ENCODE data around the gene ID2.

ID2 gene, protein sequence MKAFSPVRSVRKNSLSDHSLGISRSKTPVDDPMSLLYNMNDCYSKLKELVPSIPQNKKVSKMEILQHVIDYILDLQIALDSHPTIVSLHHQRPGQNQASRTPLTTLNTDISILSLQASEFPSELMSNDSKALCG

DNA sequence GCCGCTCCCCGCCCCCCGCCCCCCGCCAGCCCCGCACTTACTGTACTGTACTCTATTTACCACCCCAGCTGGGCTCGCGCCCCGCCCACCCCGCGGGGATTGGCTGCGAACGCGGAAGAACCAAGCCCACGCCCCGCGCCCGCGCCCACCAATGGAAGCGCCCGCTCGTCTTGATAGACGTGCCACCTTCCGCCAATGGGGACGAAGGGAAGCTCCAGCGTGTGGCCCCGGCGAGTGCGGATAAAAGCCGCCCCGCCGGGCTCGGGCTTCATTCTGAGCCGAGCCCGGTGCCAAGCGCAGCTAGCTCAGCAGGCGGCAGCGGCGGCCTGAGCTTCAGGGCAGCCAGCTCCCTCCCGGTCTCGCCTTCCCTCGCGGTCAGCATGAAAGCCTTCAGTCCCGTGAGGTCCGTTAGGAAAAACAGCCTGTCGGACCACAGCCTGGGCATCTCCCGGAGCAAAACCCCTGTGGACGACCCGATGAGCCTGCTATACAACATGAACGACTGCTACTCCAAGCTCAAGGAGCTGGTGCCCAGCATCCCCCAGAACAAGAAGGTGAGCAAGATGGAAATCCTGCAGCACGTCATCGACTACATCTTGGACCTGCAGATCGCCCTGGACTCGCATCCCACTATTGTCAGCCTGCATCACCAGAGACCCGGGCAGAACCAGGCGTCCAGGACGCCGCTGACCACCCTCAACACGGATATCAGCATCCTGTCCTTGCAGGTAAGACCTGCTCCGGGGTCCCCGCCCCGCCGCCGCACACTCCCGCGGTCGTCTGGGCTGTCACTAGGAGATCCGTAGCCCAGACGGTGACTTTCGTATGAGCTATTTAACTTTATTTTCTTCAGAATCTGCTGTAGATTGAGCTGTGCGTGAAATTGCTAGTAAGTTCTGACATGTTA lies at the start of gene ID2:
Gene ID2 (plus strand): TSS at position 271 of the 907 bp plus-strand sequence. CDS start 110 bp downstream, at position 381.
- peak; percentile 99 to 100 for DNase-seq

DNA sequence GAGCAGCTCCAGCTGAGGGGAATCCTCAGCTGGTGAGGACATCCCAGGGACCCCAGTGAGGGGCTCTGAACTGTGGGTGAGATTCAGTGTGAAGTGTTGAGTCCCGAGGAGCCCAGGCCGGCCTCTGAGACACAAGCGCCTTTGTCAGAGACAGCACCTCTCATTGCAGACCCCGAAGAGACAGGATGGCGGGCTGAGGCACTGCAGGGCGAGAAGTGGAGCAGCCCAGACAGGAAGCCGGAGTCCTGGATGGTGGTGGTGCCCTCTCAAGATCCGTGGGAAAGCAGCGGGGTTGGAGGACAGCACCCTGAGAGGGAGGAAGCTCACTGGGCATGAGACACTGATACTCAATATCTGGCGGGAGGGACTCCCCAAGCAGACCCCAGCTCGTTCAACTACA lies 49.1 kb upstream of the ID2 start:
- no peak for DNase-seq

DNA sequence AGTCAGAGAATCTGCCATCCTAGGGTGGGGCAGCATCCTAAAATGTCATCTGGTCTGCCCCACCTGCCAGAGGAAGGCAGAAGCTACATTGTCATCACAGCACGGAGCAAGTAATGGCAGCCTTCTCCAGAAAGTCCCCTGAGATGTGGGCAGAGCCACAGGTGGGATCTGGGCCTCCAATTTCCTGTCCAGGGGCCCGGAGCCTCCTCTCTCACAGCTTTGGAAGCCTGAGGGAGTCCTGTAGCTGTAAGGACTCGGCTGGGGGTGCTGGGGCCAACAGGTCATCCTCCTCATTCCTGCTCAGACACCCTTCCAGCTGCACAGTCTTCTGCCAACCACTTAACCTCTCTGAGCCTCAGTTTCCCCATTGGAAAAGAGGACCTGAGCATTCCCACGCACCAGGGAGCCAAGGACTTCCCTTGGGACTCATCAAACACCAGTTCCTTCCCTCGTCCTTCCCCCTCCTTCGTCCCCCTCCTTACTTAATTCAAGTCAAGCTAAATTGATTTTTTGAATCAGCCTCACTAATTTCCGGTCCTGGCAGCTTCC lies 48.6 kb upstream of the ID2 start:
- no peak for DNase-seq

DNA sequence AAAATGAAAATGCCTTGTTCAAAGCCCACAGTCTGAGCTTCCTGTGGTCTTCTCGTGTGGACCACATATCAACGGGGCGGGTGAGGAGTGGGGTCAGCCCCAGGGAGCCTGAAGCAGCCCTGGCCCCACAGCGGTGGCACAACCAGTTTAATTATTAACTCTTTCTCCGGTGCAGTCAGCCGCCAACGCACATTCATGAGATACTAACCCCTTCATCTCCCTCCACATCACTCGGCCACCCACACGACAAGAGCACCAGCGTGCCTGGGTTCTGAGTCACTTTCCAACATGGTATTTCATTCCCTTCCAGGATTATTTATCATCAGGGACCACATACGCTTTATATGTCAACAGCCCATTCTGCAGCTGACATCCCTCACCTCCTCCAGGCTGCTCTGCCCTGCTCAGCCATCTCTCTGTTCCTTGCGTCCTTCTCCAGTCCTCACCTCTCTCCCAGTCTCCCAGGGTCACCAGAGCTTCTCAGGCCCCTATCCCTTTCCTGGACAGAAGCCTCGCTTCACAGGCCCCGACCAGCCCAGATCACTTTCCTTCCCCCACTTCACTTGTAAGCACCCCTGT lies 48.0 kb upstream of the ID2 start:
- DNase-seq: no peak

DNA sequence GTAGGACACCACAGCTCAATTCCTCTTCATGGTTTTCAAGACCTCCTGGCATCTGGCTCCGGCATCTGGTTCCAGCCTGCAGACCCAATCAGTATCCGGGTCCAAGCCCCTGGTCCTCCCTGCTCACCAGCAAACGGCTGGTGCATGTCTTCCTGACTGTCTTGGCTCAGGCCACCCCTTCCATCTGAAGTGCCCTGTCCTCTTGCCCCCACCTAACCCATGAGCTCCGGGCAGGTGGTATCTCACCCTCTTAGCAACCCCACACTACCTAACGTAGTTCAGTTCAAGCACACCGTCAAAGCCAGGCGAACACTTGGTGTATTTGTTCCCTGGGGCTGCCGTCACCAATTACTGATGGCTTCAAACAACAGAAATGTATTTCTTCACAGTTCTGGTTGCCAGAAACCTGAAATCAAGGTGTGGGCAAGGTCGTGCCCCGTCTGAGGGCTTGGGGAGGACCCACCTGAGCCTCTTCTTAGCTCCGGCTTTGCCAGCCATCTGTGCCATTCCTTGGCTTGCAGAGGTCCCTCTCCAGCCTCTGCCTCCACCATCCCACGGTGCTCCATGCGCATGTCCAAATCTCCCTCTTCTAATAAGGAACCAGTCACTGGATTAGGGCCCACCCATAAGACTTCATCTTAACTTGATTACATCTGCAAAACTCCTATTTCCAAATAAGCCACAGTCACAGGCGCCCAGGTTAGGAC lies 47.2 kb upstream of the ID2 start:
- no peak for DNase-seq

DNA sequence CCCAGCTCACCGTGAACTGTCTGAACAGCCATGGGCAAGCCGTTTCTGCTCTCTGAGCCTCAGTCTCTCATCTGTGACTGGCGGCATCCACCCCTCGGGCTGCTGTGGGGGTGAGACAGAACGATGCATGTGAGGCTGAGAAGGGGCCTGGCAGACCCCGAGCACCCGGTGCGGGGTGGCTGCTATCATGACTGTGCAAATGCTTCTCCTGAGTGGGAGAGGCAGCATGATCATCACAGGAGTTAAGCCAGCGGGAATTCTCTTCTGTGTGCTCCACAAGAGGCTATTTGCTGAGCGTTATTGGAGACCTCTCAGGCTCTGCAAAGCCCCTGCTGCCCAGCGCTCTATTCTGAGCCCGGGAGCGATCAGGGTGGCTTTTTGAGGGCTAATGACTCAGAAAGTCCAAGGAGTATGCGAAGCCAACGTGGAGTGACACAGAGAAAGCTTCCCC lies 45.8 kb upstream of the ID2 start:
- DNase-seq: no peak

DNA sequence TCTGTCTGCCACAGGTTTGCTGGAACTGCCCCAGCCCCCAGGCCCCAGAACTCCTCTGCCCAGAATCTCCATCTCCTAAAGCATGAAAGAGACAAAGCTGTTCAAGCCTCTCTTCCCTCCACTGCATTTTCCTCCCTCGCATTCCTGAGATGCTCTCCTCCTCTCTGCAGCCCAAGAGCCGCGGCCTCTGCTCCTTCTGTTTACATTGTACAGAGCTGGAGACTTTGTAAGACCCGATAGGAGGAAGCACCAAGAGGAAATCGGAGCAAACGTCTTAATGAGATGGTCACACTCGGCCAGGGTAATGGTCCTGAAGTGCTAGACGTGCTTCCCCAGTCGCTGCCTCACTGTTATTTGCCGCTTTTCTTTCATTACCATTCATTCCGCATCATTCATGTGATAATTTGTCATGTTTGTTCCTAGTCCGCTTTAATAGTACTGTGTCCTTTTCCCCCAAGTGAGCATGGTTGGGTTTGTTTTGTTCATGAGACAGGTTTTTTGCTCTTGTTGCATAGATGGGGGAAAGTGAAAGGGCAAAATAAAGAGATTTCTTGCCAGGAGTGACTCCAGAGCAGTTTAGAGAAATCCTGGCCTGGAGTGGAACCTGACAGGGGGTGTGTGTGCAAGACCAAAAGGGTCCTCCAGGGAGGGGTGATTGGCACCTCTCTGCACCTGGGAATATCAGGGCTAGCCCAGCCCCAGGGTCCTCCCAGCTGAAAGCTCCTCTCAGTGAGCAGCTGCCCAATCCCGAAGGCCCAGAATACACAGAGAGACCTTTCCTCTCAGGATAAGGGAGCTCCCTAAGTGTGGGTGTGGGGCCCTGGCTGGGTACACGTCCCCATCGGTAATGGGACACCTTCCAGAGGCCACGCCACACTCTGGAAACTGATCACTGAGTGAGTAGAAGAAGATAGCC lies 44.9 kb upstream of the ID2 start:
- DNase-seq: no peak

DNA sequence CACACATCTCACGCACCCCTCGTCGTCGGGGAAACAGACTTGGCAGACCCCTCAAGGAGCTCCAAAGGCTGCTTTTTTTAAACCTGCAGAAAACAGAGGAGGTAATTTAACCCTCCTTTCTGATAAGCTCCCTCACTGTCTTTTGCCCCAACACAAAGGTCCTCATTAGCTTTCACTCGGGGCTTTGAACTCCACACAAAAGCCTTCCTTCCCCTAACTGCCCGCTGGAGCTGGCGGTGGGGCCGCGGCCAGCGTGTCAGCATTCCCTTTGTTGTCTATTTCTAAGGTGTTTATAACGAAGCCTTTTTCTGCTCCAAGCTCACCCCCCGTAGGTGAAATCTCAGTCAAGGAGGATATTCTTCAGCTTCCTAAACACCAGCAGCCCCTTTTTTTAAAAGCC lies 43.5 kb upstream of the ID2 start:
- no peak for DNase-seq

DNA sequence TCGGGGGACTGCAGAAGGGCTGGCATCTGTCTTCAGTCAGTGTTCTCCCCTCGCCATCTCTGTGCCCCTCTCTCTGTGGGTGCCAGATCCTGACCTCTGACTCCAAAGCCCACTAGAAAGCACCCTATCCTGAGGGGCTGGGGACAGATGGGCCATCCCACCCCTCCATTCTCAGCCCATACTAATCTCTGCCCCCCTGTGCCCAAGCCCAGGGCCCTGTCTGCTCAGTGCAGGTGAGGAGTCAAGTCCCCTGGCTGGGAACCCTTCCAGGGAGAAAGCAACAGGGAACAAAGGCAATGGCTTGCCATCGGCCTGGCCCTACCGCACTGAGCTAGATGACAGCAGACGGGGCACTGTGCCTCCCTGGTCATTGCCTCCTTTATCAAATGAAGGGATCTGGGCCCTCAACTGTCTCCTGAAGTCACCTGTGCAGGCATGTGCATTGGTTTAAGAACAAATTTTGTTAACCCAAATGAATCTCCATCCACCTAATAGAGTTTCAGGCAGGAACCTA lies 42.7 kb upstream of the ID2 start:
- DNase-seq: no peak

DNA sequence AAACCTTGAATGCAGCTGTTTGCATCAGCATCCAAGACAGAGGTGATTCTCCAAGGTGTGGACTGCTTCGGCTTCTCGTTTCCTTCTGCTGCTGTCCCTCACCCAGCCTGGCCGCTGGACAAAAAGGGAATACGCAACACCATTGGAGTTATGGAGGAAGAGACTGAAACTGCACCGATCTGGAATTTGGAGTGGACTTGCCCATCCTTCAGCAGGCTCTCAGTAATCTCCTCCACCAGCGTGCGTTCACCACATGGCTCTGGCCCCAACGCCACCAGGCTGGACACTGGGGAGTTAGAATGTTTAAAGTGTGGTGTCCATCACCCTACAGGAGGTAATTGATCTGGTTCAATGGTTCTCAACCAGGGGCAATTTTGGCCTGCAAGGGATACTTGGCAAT lies 41.4 kb upstream of the ID2 start:
- DNase-seq: no peak

DNA sequence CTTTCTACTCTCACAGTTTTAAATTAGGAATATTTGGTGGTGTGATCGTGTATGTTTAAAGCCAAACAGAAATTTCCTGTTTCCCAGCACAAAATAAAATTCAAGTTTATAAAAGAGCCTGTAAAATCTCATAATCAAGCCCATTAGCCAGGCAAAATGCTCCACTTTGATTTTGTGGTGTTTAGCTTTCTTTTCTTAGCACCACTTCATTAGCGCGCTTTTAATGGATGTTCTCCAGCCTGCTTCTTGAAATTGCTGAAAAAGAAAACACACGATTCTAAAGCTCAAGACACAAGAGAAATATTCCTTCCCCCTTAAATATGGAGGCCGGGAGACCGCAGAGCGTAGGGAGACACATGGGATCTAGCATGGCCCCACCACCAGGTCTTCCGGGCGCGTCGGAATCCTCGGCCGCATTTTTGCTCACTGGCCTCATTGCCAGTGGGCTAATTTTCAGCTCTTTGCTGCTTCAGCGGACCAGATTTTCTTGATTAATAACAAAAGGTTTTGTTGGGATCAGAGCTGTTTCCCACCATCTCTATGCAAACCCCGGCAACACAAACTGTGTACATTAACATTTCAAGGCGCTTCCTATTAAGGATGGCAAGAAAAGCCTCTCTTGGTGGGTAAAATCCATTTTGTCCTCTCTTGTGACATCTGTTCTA lies 40.4 kb upstream of the ID2 start:
- no peak for DNase-seq

DNA sequence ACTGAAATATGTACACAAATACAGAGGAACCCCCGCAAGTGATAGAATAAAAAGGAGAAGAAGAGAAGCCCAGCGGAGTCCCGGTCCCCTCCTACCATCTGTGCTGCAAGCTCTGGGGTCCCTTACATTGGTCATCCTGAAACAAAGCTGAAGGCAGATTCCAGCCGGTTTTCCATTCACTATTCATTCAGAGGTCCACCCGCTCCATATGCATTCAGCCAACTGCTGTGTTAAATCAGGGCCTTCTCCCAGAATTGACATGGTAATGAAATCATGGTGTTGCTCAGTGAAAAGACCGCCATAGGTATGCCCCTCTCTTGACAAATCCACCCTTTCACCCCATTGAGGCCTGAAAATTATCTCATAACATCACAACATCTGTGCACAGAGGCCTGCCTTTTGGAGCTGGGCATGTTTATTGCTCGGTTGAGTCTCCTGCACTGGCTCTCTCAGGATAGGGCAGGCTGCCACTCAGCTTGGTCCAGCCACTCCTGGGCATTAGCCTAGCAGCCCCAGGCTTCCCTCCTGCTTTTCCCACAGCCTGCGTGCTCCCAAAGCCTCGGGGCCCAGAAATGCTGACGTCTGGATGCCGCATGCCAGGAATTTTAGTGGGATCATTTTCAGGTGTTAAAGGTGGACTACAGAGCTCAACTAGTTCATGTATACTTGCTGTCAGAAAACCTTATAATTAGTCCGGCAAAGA lies 39.3 kb upstream of the ID2 start:
- no peak for DNase-seq

DNA sequence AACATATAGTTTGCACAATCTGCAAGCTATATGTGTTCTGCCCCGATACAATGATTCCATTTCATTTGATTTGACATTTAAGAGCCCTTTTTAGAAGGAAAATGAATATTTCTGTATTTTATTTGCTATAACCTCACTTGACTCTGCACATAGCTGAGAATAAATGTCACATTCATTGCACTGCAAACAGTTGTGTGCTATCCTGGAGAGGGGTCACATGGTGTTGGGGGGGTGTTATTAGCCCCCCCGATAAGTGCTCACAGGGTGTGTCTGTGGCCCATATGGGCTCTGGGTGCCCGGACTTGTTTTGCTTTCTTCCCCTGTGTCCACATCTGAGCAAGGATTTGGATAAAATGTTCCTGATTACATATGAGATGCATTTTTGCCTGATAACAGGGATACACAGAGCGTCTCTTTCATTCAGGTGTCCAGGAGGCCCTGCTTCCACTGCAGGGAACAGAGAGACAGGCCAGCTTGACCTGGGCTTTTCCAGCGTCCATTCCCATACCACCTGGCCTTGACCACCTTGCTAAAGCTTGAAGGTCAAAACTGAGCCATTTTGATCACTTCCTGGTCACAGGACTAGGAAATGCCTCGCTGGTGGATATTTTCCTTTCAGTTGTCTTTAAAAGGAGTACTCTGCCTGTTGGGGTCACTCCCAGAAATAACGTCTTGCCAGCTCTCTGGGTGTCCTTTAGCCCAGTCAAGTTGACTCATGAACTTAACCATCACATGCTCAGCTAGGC lies 38.4 kb upstream of the ID2 start:
- DNase-seq: no peak

DNA sequence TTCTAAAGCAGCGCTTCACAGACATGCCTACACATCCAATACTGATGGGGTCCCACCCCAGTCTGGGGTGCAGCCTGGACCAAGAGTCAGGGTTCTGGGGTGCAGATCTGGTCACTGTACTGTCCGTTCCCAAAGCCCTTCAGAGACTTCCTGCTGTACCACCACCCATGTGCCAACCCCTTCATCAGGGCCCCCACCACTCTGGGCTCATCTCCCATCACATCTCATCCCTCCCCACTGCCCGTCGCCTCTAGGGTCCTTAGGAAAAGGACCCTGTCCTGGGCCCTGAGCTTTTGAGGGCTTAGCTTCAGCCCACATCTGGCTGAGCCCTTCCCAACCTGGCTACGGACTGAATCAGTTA lies 37.9 kb upstream of the ID2 start:
- DNase-seq: no peak

DNA sequence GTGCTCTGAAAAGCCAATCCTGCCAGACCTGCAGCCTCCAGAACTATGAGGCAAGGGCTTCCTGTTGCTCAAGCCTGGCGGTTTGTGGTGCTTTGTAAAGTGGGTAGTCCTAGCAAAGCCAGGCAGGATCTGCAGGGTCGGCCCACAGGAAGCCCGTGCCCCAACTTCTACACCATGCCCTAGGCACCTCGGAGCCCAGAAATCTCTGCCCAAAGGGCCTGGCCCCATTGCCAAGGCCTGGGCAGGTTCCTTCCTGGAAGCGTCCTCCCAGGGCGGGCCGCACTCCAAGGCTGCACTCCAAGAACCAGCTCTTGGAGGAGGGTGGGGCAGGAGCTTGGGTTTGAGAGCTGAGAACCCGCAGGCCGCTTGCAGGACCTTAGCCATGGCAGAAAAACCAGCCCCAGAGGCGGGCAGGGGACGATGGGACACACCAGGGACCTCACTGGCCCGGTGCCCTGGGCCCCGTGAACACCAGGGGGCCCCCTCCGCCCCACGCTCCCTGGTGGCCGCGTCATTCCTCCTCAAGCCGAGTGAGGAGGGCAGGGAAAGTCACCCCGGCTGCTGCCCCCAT lies 37.2 kb upstream of the ID2 start:
- no peak for DNase-seq

DNA sequence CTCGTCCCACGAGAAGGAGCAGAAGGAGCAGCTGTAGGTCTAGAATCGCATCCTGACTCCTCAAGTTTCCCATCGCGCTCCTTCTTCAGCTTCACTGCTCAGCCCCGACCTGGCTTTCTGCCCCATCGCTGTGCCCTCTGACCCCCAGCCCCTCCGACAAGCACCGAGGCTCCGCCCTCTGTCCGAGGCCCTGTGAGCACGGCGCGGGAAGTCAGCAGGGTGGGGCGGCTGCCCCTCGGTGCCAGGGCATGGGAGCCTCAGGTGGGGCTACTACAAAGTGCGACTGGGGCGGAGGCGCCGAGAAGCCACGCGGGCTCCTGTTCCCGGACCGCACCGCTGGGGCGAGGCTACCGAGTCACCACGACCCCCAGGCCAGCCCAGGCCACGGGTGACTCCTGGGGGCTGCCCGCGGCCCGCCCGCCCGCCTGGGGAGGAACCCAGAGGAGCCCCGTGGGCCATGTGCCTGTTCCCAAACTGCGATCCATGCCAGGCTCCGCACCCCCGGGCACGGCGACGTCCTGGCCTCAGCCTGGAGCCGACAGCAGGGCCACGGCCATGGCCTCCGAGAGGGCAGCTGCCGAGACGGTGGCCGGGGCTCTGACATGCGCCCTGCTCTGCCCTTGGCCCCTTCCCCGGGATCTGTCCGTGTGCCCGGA lies 36.6 kb upstream of the ID2 start:
- DNase-seq: no peak

DNA sequence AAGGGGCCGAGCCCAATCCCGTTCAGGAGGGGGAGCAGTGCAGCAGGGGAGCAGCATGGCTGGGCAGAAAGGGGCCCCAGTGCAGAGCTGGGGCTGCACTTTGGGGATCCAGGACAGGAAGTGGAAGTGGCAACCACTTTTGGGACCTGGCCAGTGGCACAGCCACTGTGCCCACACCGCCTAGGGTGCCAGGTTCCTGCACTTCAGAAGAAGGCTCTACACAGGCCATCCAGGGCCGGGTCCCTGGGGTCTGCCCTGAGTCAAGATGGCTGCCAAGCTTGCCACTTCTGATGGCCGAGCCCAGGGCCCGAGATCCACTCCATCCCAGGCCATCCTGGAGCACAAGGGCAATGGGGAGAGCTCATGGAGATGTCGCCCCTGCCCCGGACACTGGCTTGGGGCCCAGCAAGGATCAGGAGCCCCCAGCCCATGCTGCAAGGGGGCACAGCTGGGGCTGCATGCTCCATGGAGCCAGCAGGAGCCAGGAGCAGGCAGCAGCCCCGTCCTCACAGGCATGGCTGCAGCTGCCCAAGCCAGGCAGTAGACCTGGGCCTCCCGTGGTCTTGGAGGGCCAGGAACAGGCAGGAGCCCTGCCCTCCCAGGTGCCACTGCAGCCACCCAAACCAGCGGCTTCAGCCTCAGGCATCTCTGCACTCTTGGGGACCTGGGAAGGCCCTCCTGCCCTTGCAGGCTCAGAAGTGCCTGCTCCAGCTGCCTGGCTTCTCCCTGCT lies 35.0 kb upstream of the ID2 start:
- no peak for DNase-seq

DNA sequence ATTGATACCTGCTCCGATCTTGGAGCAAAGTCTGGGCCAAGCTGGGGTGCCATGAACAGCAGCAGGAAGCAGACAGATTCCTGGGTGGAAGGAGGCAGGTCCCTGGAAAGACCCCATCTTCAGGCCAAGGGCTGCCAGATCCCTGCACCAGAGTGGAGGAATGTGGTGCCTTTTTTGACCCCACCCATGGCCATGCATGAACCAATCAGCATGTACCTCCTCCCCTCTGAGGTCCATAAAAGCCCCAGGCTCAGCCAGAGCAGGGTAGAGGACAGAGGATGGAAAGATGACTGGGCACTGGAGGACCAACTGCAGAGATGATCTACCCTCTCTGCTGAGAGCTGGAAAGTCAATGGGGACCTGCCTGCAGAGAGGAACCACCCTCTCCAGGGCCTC lies 34.4 kb upstream of the ID2 start:
- DNase-seq: no peak

Data from activated T-cell treated with anti-CD3 and anti-CD28 coated beads, Interleukin-2, amount 50 U/mL, for 48 hours (primary cell).